HG03442 (cell line): ENCODE data around the gene RELT.
"Not testable (repeated sequence)": the region's sequence is repeated elsewhere in the genome, so short reads cannot be mapped to it uniquely, and the experiment has no call there.

ENCODE experiments used
- ATAC-seq: cut with Tn5 transposase; IDR thresholded peaks from one replicate; pipeline ENCODE4 v1.9.1; 2021; ENCODE audit warnings: mild to moderate bottlenecking, moderate library complexity; ENCODE audit not compliant: unreplicated experiment

RELT gene

GRCh38 chr11:73428227-73428626, 52.0 kb downstream of the RELT start:
- ATAC-seq = no peak

- no peak for ATAC-seq
These were observed 52.5 kb downstream of the RELT start for GRCh38 chr11:73428699-73429098.

- no peak for ATAC-seq
These were observed 53.0 kb downstream of the RELT start for GRCh38 chr11:73429121-73429750.

GRCh38 chr11:73430326-73430725, 54.1 kb downstream of the RELT start:
- ATAC-seq = no peak

GRCh38 chr11:73431396-73431795, 55.2 kb downstream of the RELT start:
- no peak for ATAC-seq

GRCh38 chr11:73436859-73437258, 60.7 kb downstream of the RELT start:
- ATAC-seq = not testable (repeated sequence)

GRCh38 chr11:73439002-73439843, 63.0 kb downstream of the RELT start:
- ATAC-seq = no peak

GRCh38 chr11:73445980-73446379, 69.8 kb downstream of the RELT start:
- ATAC-seq = no peak

- ATAC-seq = no peak
These were observed 70.6 kb downstream of the RELT start for GRCh38 chr11:73446766-73447165.
